Measurements from ENCODE around the gene AGBL5.

DNA sequence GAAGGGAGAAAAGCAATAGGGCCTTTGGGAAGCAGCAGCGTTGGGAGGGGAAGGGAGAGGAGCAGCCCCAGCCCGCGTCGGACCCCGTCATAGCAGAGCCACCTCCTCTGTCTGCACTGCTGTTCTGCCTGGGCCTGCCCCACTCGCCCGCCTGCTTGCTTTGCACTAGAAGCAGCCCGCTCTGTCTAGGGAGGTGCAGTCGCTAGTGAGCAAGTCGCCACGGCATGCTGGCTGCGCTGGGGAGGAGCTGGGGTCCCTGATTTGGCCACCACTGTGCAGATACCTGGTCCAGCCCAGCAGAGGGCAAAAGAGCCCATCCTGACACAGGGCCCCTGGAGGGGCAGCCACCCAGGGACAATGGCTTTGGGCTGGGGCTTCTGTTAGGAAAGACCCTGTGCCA, 26.7 kb upstream of the AGBL5 start:
- TF ChIP-seq, protein P1, sequence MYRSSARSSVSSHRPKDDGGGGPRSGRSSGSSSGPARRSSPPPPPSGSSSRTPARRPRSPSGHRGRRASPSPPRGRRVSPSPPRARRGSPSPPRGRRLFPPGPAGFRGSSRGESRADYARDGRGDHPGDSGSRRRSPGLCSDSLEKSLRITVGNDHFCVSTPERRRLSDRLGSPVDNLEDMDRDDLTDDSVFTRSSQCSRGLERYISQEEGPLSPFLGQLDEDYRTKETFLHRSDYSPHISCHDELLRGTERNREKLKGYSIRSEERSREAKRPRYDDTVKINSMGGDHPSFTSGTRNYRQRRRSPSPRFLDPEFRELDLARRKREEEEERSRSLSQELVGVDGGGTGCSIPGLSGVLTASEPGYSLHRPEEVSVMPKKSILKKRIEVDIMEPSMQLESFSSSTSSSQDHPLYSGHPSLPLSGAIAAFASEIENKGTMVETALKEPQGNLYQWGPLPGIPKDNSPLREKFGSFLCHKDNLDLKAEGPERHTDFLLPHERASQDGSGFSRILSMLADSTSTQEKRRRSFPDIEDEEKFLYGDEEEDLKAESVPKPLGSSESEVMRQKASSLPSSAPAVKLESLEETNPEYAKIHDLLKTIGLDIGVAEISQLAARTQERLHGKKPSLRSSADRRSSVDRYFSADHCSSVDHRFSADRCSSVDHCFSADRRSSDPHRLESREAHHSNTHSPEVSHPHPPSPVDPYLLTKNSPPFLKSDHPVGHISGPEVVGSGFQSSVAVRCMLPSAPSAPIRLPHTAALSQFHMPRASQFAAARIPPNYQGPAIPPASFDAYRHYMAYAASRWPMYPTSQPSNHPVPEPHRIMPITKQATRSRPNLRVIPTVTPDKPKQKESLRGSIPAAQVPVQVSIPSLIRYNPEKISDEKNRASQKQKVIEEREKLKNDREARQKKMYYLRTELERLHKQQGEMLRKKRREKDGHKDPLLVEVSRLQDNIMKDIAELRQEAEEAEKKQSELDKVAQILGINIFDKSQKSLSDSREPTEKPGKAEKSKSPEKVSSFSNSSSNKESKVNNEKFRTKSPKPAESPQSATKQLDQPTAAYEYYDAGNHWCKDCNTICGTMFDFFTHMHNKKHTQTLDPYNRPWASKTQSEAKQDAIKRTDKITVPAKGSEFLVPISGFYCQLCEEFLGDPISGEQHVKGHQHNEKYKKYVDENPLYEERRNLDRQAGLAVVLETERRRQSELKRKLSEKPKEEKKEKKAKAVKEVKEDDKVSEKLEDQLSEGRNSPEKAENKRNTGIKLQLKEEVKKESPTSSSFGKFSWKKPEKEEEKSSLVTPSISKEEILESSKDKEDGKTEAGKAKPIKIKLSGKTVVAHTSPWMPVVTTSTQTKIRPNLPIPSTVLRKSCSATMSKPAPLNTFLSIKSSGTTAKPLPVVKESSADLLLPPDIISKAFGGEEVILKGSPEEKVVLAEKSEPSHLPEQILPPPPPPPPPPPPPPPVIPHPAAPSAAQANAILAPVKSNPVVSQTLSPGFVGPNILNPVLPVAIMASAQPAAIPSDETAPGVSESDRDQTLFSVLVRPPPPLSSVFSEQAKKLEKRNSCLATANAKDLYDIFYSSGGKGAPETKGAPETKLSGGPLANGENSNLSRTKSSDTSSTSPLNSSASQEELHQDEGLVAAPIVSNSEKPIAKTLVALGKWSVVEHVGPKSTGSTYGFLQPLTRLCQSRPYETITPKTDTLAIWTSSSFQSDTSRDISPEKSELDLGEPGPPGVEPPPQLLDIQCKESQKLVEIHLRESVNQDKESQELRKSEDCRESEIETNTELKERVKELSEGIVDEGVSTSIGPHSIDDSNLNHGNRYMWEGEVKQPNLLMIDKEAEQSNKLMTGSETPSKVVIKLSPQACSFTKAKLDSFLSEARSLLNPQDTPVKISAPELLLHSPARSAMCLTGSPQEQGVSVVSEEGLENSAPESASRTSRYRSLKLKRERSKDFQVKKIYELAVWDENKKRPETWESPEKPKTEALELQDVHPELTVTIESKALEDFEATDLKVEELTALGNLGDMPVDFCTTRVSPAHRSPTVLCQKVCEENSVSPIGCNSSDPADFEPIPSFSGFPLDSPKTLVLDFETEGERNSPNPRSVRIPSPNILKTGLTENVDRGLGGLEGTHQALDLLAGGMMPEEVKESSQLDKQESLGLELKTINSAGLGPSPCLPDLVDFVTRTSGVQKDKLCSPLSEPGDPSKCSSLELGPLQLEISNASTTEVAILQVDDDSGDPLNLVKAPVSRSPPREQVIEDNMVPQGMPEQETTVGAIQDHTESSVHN (CRISPR knock-in tag; IDR thresholded peaks at IDR 0.05): no peak
- TF ChIP-seq ZFX (CRISPR knock-in tag; IDR thresholded peaks at IDR 0.05; ENCODE audit: low read depth): no peak
- no peak for TF ChIP-seq KLF9 (CRISPR knock-in tag; IDR thresholded peaks at IDR 0.05; ENCODE audit: low read depth)
- no peak for TF ChIP-seq ZNF780A (CRISPR knock-in tag; IDR thresholded peaks at IDR 0.05)
- no peak for TF ChIP-seq WIZ (CRISPR knock-in tag; IDR thresholded peaks at IDR 0.05)
- no peak for TF ChIP-seq RBM39 (IDR thresholded peaks at IDR 0.05; ENCODE audit: low read depth, low read length, poor library complexity, severe bottlenecking)

Measured in HepG2 (cell line).